Measurements from ENCODE around the gene DISC1.
"Not testable (repeated sequence)": the region's sequence is repeated elsewhere in the genome, so short reads cannot be mapped to it uniquely, and the experiment has no call there.

Gene DISC1

DNA sequence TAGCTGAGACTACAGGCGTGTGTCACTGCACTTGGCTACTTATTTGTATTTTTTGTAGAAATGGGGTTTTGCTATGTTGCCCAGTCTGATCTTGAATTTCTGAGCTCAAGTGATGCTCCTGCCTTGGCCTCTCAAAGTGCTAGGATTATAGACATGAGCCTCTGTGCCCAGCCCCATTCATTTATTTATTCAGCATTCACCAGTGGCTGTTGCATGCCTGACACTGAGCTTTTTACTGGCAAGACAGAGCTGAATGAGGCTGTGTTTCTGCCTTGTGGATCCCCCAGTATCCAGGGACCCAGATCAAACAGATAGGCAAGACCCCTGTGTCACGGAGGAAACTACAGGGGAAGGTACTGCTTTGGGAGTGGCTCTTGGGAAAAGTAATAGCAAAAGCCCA lies 109.4 kb downstream of the DISC1 start:
- DNase-seq = no peak

DNA sequence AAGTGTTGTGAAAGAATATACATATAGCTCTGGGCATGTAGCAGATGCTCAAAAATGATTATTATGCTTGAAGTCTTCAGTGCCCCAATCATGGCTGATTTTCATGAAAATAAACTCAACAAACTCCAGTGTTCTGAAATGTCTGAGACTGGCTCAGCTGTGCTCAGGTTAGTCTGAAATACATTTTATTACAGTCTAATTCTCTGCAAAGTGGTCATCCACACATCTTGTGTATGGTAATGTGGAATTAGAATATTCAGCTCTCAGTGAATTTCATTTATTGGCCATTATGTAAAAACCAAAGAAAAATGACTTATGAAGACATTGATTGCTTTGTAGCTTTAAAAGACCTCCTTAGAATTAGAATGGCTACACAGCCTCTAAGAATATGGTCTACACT lies 109.9 kb downstream of the DISC1 start:
- DNase-seq = no peak

DNA sequence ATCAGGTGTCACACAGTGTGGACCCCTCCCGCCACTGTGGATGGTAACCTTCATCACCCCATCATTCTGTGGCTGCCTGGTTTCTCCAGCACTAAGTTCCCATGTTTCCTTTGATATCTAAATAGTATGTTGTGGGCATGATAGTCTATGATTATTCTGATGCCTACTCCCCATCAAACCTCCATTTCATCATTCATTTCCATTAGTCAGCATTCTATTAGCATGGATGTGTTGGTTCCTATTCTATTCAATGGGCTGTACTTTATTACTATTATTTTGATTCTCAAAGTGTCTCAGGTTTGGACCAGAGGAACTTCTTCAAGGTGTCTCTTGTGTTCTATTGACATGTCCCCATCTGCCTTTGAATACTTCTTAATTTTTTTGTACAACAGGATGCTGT lies 112.0 kb downstream of the DISC1 start:
- DNase-seq = no peak

DNA sequence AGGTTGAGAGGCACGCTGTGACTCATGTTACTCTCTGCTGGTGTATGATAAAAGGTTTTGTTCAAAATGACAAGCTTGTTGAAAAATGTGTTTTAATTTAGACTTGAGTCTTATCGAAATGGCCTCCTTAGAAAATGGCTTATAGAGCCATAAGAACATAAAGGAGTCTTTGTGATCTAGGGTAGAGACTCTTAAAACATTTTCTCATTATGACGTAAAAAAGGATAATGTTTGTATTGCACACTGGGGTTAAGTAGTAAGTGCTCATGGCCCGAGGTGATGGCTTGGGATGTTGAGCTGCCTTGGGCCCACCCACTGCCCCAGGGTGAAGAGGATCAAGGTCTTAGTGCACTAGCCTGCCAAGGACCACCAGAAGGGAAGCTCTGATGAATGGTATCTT lies 117.4 kb downstream of the DISC1 start:
- no peak for DNase-seq

DNA sequence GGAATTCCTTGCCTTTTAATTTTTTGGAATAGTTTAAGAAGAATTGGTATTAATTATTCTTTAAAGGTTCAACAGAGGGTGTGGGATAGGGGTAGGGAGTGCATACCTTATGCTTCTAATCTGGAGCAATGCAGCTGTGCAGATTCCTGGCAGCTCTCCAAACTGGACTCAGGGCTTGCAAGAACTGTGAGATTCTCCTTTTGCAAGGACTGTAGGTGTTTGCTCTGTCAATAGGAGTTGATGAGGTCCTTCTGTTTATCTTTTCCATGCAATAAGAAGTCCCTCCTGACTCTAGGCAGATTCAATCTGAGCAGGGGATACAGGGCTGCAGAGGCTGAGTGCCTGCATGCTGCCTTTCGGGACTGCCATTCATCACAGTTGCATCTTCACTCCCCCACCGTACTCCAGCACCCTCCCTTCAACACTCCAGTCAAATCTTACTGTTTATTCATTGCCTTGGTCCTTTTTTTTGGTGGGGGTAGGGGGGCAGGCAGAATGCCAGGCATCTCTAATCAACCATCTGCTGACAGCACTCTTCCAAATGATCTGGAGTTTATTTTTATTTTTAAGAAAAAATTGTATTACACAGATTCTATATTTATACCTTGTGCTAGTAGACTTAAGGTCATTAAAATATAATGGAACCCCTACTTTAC lies 122.3 kb downstream of the DISC1 start:
- DNase-seq = no peak

DNA sequence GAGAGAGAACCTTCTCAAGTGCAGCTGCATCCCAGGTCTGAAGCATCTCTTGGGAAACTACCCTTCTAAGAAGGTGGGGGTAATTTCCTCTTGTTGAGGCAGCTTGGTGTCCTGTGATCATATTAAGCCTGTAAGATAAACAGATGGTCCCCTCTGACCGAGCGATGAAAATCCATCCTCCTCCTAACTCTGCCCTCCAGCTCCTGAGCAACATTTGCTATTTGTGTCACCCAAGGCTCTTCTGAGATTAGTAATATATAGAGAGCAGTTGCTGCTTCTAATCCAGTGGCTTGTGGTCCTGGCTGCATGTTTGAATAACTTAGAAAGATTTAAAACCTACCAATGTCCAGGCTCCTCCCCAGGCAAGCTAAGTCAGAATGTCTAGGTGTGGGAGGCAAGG lies 123.7 kb downstream of the DISC1 start:
- DNase-seq = no peak

GRCh38 chr1:231750818-231751362 lies 124.3 kb downstream of the DISC1 start:
- DNase-seq = no peak

DNA sequence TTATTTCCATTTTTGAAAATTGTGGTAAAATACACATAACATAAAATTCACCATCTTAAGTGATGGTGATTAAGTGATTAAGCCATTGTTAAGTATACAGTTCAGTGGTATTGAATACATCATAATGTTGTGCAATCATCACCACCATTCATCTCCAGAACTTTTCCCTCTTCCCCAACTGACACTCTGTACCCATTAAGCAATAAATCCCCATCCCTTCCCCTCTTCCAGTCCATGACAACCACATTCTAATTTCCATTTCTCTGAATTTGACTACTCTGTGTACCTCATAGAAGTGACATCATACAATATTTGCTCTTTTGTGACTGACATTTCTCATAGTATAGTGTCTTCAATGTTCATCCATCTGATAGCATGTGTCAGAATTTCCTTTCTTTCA lies 124.8 kb downstream of the DISC1 start:
- no peak for DNase-seq

DNA sequence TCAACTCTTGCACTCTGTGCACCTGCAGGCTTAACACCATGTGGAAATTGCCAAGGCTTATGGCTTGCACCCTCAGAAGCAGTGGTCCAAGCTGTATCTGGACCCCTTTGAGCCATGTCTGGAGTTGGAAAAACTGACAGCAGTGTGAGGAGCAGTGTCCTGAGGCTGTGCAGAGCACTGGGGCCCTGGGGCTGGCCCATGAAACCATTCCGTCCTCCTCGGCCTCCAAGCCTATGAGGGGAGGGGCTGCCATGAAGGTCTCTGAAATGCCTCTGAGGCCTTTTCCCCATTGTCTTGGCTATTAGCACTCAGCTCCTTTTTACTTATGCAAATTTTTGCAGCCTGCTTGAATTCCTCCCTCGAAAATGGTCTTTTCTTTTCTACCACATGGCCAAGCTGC lies 126.7 kb downstream of the DISC1 start:
- no peak for DNase-seq

- no peak for DNase-seq
These were observed 130.5 kb downstream of the DISC1 start for GRCh38 chr1:231757101-231757404.

GRCh38 chr1:231757759-231758158 lies 131.2 kb downstream of the DISC1 start:
- DNase-seq = no peak

GRCh38 chr1:231761252-231761651 lies 134.7 kb downstream of the DISC1 start:
- DNase-seq = no peak

- DNase-seq = no peak
These were observed 135.4 kb downstream of the DISC1 start for GRCh38 chr1:231761747-231762541.

GRCh38 chr1:231763456-231763855 lies 136.9 kb downstream of the DISC1 start:
- DNase-seq = no peak

- not testable (repeated sequence) for DNase-seq
These were observed 139.2 kb downstream of the DISC1 start for GRCh38 chr1:231765825-231766224.

DNA sequence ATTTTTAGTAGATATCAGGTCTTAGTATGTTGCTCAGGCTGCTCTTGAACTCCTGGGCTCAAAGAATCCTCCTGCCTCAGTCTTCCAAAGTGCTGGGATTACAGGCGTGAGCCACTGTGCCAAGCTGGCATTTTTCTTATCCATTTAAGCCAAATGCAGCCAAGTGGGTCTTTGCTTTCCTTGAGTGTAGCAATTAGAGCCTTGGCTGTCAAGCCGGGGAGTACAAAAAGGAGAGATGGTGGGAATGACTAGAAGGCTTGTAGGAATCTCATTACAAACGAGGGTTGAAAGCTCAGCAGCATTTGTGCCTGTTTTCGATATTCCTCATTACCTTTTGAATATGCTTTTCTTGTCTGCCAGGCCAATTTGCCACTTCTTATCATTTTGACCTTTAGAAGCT lies 140.9 kb downstream of the DISC1 start:
- no peak for DNase-seq

GRCh38 chr1:231768416-231768815 lies 141.8 kb downstream of the DISC1 start:
- no peak for DNase-seq

DNA sequence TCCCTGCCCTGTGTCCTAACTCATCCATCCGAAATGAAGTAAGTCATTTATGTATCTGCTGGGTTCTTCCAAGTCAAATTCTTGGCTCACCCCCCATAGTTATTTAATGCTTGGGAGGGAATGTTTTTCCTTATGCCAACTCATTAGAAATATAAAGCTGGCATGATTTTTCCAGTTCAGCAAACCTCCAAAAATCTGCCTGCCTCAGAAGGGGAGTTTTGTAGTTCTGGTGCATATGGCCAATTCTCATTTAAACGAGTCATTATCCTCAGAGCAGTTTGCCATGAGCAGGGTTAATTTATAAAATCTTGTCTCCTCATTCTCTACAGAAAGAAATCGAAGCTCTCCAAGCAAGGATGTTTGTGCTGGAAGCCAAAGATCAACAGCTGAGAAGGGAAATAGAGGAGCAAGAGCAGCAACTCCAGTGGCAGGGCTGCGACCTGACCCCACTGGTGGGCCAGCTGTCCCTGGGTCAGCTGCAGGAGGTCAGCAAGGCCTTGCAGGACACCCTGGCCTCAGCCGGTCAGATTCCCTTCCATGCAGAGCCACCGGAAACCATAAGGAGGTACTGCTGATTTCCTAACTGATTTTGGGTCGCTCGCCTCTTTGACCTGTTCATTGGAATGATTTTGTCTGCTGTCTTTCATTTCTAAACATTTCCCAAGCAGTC lies 144.1 kb downstream of the DISC1 start:
- DNase-seq = no peak

- no peak for DNase-seq
These were observed 148.2 kb downstream of the DISC1 start for GRCh38 chr1:231774719-231775335.

GRCh38 chr1:231776010-231776756 lies 149.6 kb downstream of the DISC1 start:
- DNase-seq = peak; percentile 94

DNA sequence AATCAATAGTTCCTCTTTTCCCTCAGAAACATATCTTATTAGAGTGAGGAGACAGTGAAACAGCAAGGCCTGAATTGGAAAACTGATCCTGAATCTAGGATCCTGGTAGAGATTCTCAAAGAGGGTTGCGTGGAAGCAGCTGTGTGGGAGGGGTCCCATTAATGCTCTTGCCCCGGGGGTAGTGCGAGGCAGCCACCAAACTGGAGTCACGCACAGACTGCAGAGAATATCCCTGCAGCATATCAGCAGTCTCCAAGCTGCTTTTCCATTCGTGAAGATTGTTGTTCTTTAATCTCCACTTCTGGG lies 150.1 kb downstream of the DISC1 start:
- no peak for DNase-seq

- no peak for DNase-seq
These were observed 151.6 kb downstream of the DISC1 start for GRCh38 chr1:231778009-231778719.
